Stomach (tissue), 4 donors: ENCODE measurements around the gene MYPN.

ENCODE experiments used
- EP300 ChIP-seq: sonication (generic); formaldehyde crosslinking; IDR thresholded peaks from one replicate; pipeline ENCODE4 v1.6.1; 2017; ENCODE audit warnings: antibody characterized with exemption
- POLR2A ChIP-seq, 4 donors: fragments of 450-650 bp; IDR thresholded peaks; one replicate each; pipeline ENCODE4 v1.6.1; 2016; ENCODE audit warnings: antibody characterized with exemption in 4 of 4, control low read depth in 2 of 4, mild to moderate bottlenecking in 1 of 4, moderate library complexity in 1 of 4
- POLR2AphosphoS5 ChIP-seq, 3 donors: sonication (generic); formaldehyde crosslinking; IDR thresholded peaks; one replicate each; pipeline ENCODE4 v1.6.1; 2016; ENCODE audit warnings: antibody characterized with exemption in 3 of 3
- TF ChIP-seq, protein P1 (sequence below), 7 experiments: fragments of 450-650 bp in 4 of 7; fragments of 200-600 bp in 3 of 7; sonication (generic) in 3 of 7; IDR thresholded peaks; one replicate each; pipeline ENCODE4 v1.5.1; 2016 to 2019; ENCODE audit warnings: antibody characterized with exemption in 7 of 7, control low read depth in 2 of 7, mild to moderate bottlenecking in 1 of 7

DNA sequence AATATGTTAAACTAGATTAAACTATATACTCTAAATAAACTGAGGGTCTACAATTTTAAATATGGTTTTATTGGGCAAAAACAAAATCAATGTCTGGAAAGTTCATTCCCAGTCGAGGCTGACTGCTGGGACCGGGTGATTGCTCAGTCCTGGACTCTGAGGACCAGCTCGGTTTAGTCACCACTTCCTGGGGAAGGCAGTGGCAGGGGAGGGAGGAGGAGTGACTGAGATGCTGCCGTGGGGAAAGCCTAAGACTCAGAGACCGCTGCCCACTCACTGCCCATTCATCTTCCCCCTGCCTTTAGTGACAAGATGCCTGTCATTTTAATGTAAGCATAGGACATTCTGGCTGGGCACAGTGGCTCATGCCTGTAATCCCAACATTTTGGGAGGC lies 93.7 kb downstream of the MYPN start:
- TF ChIP-seq, protein P1, sequence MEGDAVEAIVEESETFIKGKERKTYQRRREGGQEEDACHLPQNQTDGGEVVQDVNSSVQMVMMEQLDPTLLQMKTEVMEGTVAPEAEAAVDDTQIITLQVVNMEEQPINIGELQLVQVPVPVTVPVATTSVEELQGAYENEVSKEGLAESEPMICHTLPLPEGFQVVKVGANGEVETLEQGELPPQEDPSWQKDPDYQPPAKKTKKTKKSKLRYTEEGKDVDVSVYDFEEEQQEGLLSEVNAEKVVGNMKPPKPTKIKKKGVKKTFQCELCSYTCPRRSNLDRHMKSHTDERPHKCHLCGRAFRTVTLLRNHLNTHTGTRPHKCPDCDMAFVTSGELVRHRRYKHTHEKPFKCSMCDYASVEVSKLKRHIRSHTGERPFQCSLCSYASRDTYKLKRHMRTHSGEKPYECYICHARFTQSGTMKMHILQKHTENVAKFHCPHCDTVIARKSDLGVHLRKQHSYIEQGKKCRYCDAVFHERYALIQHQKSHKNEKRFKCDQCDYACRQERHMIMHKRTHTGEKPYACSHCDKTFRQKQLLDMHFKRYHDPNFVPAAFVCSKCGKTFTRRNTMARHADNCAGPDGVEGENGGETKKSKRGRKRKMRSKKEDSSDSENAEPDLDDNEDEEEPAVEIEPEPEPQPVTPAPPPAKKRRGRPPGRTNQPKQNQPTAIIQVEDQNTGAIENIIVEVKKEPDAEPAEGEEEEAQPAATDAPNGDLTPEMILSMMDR (IDR thresholded peaks at IDR 0.05): no peak
- TF ChIP-seq POLR2A (IDR thresholded peaks at IDR 0.05) (no peak), POLR2AphosphoS5 (IDR thresholded peaks at IDR 0.05) (no peak), EP300 (no peak)
